ENCODE data around the gene CTIF.

The CTIF gene

GRCh38 chr18:48790226-48790863 is 251.5 kb downstream of the CTIF start:
- no peak for TF ChIP-seq CTCF (IDR thresholded peaks at IDR 0.05)
- Histone ChIP-seq H3K4me1 (ENCODE audit: control insufficient read depth in 1 of 2, insufficient read depth in 1 of 2, low read depth in 1 of 2, low read length in 1 of 2) (no peaks in the 10 kb centered on the region), H3K9me3 (no peaks in the 10 kb centered on the region), H3K27ac (no peak overlapping the region), H3K27me3 (no peaks in the 10 kb centered on the region), H3K4me3 (ENCODE audit: low read depth in 1 of 2, low read length in 1 of 2) (no peak overlapping the region), H3K36me3 (no peaks in the 10 kb centered on the region)

DNA sequence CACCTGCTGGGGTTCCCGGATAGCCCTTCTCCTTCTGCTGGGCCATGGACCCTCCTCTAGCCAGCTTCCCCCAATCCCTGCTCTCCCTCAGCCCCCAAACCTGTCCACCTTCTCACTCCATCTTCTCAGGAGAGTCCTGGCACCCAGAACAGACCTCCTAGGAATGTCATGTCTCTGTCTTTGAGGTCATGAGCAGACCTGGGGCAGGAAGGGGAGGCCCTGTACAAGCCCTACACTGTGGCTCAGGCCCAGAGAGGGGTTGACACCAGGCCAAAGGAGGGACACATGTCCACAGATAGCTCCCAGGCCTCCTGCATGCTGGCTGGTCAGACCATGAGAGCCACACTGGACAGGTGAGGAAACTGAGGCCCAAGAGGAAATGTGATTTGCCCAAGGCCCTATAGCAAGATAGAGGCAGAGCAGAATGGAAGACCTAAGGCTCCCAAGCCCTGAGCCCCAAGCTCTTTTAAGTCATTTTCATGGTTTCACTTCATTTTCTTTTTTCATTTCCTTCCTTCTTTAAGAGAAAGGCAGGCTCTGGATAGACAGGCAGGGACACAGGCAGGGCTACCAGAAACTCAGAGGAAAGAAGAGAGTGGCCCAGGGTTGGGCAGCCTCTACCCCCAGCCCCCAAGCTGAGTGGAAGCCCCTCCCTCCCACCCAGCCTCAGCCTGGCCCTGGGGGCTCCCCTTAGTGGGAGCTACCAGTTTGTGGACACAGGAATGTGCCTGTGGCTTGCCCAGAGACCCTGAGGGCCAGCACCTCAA is 252.2 kb downstream of the CTIF start:
- H3K4me3 ChIP-seq (ENCODE audit: low read depth in 1 of 2, low read length in 1 of 2), result no peak overlapping the region
- no peaks in the 10 kb centered on the region for H3K9me3 ChIP-seq
- no peaks in the 10 kb centered on the region for H3K4me1 ChIP-seq (ENCODE audit: control insufficient read depth in 1 of 2, insufficient read depth in 1 of 2, low read depth in 1 of 2, low read length in 1 of 2)
- no peaks in the 10 kb centered on the region for H3K36me3 ChIP-seq
- H3K27ac ChIP-seq, result no peak overlapping the region
- H3K27me3 ChIP-seq, result no peaks in the 10 kb centered on the region
- no peak for TF ChIP-seq CTCF (IDR thresholded peaks at IDR 0.05)

- Histone ChIP-seq H3K27ac (no peak overlapping the region), H3K36me3 (no peaks in the 10 kb centered on the region), H3K27me3 (no peaks in the 10 kb centered on the region), H3K4me1 (ENCODE audit: control insufficient read depth in 1 of 2, insufficient read depth in 1 of 2, low read depth in 1 of 2, low read length in 1 of 2) (no peaks in the 10 kb centered on the region), H3K4me3 (ENCODE audit: low read depth in 1 of 2, low read length in 1 of 2) (no peak overlapping the region), H3K9me3 (no peaks in the 10 kb centered on the region)
- no peak for TF ChIP-seq CTCF (IDR thresholded peaks at IDR 0.05)
These were observed 252.8 kb downstream of the CTIF start for GRCh38 chr18:48791636-48792105.

DNA sequence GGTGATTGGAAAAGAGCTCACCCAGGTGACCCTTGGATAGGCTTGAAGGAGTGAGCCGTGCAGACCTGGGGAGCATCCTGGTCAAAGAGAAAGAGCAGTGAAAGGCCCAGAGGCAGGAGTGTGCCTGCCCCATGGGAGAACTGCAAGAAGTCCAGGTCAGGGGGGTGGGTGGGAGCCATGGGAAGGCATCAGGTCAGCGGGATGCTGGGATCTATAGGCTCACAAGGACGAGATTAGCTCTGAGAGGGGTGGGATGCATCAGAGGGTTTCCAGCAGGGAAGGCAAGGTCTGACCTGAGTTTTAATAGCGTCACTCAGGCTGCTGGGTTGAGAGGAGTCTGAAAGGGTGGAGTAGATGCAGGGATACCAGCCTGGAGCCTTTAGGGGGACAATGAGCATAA is 253.3 kb downstream of the CTIF start:
- H3K27me3 ChIP-seq, result no peaks in the 10 kb centered on the region
- H3K4me1 ChIP-seq (ENCODE audit: control insufficient read depth in 1 of 2, insufficient read depth in 1 of 2, low read depth in 1 of 2, low read length in 1 of 2), result no peaks in the 10 kb centered on the region
- no peak overlapping the region for H3K27ac ChIP-seq
- no peaks in the 10 kb centered on the region for H3K36me3 ChIP-seq
- no peak for TF ChIP-seq CTCF (IDR thresholded peaks at IDR 0.05)
- H3K9me3 ChIP-seq, result no peaks in the 10 kb centered on the region
- H3K4me3 ChIP-seq (ENCODE audit: low read depth in 1 of 2, low read length in 1 of 2), result no peak overlapping the region

GRCh38 chr18:48792611-48793380 is 254.0 kb downstream of the CTIF start:
- H3K4me1 ChIP-seq (ENCODE audit: control insufficient read depth in 1 of 2, insufficient read depth in 1 of 2, low read depth in 1 of 2, low read length in 1 of 2), result no peaks in the 10 kb centered on the region
- no peaks in the 10 kb centered on the region for H3K36me3 ChIP-seq
- H3K9me3 ChIP-seq, result no peaks in the 10 kb centered on the region
- no peak overlapping the region for H3K27ac ChIP-seq
- H3K27me3 ChIP-seq, result no peaks in the 10 kb centered on the region
- TF ChIP-seq CTCF (IDR thresholded peaks at IDR 0.05), result no peak
- H3K4me3 ChIP-seq (ENCODE audit: low read depth in 1 of 2, low read length in 1 of 2), result no peak overlapping the region
